ENCODE results near the gene ZDHHC14. TPM values are rescaled to one million over a fixed set of nuclear protein-coding genes. Genes with fewer than 3 reads are reported as not detected.

The ZDHHC14 gene
- 10 to 100 TPM in 2 of 4 donors, 1 to 10 TPM in 2; 7.1 to 11.4 (median 9.8) TPM for total RNA-seq

- peak; percentile 95 for DNase-seq (ENCODE audit: extremely low spot score)
- no peaks in the 10 kb centered on the region for H3K36me3 ChIP-seq
- 0% methylated on average over 16 of the region's 106 CpGs for WGBS
- TF ChIP-seq, protein P1, sequence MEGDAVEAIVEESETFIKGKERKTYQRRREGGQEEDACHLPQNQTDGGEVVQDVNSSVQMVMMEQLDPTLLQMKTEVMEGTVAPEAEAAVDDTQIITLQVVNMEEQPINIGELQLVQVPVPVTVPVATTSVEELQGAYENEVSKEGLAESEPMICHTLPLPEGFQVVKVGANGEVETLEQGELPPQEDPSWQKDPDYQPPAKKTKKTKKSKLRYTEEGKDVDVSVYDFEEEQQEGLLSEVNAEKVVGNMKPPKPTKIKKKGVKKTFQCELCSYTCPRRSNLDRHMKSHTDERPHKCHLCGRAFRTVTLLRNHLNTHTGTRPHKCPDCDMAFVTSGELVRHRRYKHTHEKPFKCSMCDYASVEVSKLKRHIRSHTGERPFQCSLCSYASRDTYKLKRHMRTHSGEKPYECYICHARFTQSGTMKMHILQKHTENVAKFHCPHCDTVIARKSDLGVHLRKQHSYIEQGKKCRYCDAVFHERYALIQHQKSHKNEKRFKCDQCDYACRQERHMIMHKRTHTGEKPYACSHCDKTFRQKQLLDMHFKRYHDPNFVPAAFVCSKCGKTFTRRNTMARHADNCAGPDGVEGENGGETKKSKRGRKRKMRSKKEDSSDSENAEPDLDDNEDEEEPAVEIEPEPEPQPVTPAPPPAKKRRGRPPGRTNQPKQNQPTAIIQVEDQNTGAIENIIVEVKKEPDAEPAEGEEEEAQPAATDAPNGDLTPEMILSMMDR (IDR thresholded peaks at IDR 0.05) = no peak
- peak; percentile 66 to 92 for TF ChIP-seq POLR2AphosphoS5 (IDR thresholded peaks at IDR 0.05)
- TF ChIP-seq EP300 (IDR thresholded peaks at IDR 0.05) = no peak
- TF ChIP-seq POLR2A (IDR thresholded peaks at IDR 0.05; ENCODE audit: low read depth) = peak; percentile 74
- peak within 1 kb of the TSS; percentile 94 to 97 (median 96) for H3K27ac ChIP-seq (replicated peaks in 1 of 4)
- H3K9me3 ChIP-seq = no peaks in the 10 kb centered on the region
- intact Hi-C loops (cut with DNase I) = loop anchor here (2.0 to 10.0 kb wide), 2 partner anchors 58 to 284 kb away; partner anchors contain the start of gene TMEM242
- peak within 1 kb of the TSS; percentile 96 to 100 (median 98) for H3K4me3 ChIP-seq
- peaks cover 15 to 24% (median 20%) of the 10 kb centered on the region in 4 donors for H3K4me1 ChIP-seq
- no peaks in the 10 kb centered on the region for H3K27me3 ChIP-seq
These were observed at the start of gene ZDHHC14 for GRCh38 chr6:157380779-157381561. Gene ZDHHC14 (plus strand): TSS chr6:157381190.

DNA sequence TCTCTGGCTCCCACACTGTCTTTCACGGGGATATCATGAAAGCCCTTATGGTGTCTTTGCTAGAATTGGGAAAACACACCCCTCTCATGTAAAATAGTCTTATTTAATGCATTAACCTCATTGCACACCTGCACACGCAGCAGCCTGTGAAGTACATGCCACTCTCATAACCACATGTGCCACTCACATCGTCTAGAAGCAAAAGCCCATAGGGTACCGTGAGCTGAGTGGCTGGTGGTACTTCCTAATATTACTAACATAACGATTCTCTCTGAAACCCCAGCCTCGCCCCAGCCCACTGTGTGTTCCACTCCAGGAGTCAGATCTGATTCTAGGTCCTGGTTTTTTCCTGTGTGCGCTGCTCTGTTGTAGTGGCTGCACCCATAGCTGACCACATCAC lies 48.2 kb upstream of the ZDHHC14 start:
- WGBS = 86% methylated on average over 6 of the region's 7 CpGs
- H3K27me3 ChIP-seq = peaks cover 0 to 11% (median 0%) of the 10 kb centered on the region in 4 donors
- no peaks in the 10 kb centered on the region for H3K36me3 ChIP-seq
- intact Hi-C loops (cut with DNase I) = no loop called here
- H3K9me3 ChIP-seq = no peaks in the 10 kb centered on the region
- no peak overlapping the region for H3K27ac ChIP-seq (replicated peaks in 1 of 4)
- H3K4me1 ChIP-seq = no peaks in the 10 kb centered on the region
- TF ChIP-seq POLR2A (IDR thresholded peaks at IDR 0.05; ENCODE audit: low read depth) (no peak), EP300 (IDR thresholded peaks at IDR 0.05) (no peak), POLR2AphosphoS5 (IDR thresholded peaks at IDR 0.05) (no peak)
- TF ChIP-seq, protein P1 (IDR thresholded peaks at IDR 0.05) = no peak
- DNase-seq (ENCODE audit: extremely low spot score) = no peak
- no peak overlapping the region for H3K4me3 ChIP-seq

DNA sequence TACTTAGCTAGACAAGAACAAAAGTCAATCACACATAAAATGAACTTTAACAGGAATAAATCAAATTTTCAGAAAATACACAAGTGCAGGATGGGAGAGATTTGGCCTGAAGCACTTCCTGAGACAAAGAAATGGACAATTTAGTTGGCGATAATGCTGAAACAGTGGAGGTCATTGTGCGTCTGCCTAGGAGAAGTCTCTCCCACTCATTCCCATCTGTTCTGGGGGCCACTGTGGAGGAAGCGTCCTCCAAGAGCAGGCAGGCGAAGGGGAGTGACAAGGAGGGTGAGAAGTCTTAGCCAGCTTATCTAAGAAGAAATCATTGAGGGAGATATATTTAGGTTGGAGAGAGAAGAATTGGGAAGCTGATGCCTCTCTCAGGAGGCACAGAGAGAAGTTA lies 47.5 kb upstream of the ZDHHC14 start:
- TF ChIP-seq POLR2AphosphoS5 (IDR thresholded peaks at IDR 0.05) = no peak
- no peak for TF ChIP-seq EP300 (IDR thresholded peaks at IDR 0.05)
- no peak for TF ChIP-seq POLR2A (IDR thresholded peaks at IDR 0.05; ENCODE audit: low read depth)
- TF ChIP-seq, protein P1 (IDR thresholded peaks at IDR 0.05) = no peak
- no peak overlapping the region for H3K27ac ChIP-seq (replicated peaks in 1 of 4)
- no peaks in the 10 kb centered on the region for H3K9me3 ChIP-seq
- H3K4me1 ChIP-seq = no peaks in the 10 kb centered on the region
- intact Hi-C loops (cut with DNase I) = no loop called here
- peaks cover 0 to 11% (median 0%) of the 10 kb centered on the region in 4 donors for H3K27me3 ChIP-seq
- WGBS = 82% methylated on average over 4 of the region's 4 CpGs
- no peak overlapping the region for H3K4me3 ChIP-seq
- H3K36me3 ChIP-seq = no peaks in the 10 kb centered on the region
- peak; percentile 10 for DNase-seq (ENCODE audit: extremely low spot score)

- intact Hi-C loops (cut with DNase I) = no loop called here
- 91% methylated on average over 3 of the region's 3 CpGs for WGBS
- DNase-seq (ENCODE audit: extremely low spot score) = peak; percentile 7
- peaks cover 0 to 11% (median 0%) of the 10 kb centered on the region in 4 donors for H3K27me3 ChIP-seq
- TF ChIP-seq EP300 (IDR thresholded peaks at IDR 0.05) (no peak), POLR2A (IDR thresholded peaks at IDR 0.05; ENCODE audit: low read depth) (no peak), POLR2AphosphoS5 (IDR thresholded peaks at IDR 0.05) (no peak)
- TF ChIP-seq, protein P1 (IDR thresholded peaks at IDR 0.05) = no peak
- no peaks in the 10 kb centered on the region for H3K36me3 ChIP-seq
- H3K27ac ChIP-seq (replicated peaks in 1 of 4) = no peak overlapping the region
- no peaks in the 10 kb centered on the region for H3K4me1 ChIP-seq
- no peaks in the 10 kb centered on the region for H3K9me3 ChIP-seq
- no peak overlapping the region for H3K4me3 ChIP-seq
These were observed 47.0 kb upstream of the ZDHHC14 start for GRCh38 chr6:157333956-157334355.
